SK-N-SH treated with all-trans-retinoic acid at 6 μM for 48 hours (cell line): ENCODE results near the gene EIF3M.

Experiments
- ATAC-seq: fragments of 200-7000 bp; cut with Tn5 transposase; 3 replicates; pipeline ENCODE4 v1.9.1; 2020; ENCODE audit warnings: mild to moderate bottlenecking, moderate library complexity
- ARNTL ChIP-seq: fragments of 450-650 bp; formaldehyde crosslinking; IDR thresholded peaks from 2 replicates; pipeline ENCODE4 v1.5.0; 2020; ENCODE audit warnings: low read depth, mild to moderate bottlenecking, moderate library complexity, borderline replicate concordance
- BACH2 ChIP-seq: fragments of 250-450 bp; sonication (Bioruptor Pico); IDR thresholded peaks from 2 replicates; pipeline ENCODE4 v1.9.0; 2021; ENCODE audit warnings: mild to moderate bottlenecking, borderline replicate concordance
- CREB5 ChIP-seq: fragments of 250-450 bp; sonication (Bioruptor Pico); IDR thresholded peaks from 2 replicates; pipeline ENCODE4 v1.5.1; 2020; ENCODE audit warnings: low read depth, mild to moderate bottlenecking, moderate library complexity
- CSDC2 ChIP-seq: fragments of 250-450 bp; sonication (Bioruptor Pico); IDR thresholded peaks from 2 replicates; pipeline ENCODE4 v1.5.0; 2020; ENCODE audit warnings: mild to moderate bottlenecking, moderate library complexity
- CSRNP3 ChIP-seq: fragments of 250-450 bp; sonication (Bioruptor Pico); IDR thresholded peaks from 2 replicates; pipeline ENCODE4 v1.5.1; 2021; ENCODE audit warnings: mild to moderate bottlenecking, moderate library complexity
- ESRRG ChIP-seq: fragments of 250-450 bp; sonication (Bioruptor Pico); IDR thresholded peaks from 2 replicates; pipeline ENCODE4 v1.6.1; 2021; ENCODE audit warnings: mild to moderate bottlenecking
- GLIS3 ChIP-seq: fragments of 250-450 bp; sonication (Bioruptor Pico); IDR thresholded peaks from 2 replicates; pipeline ENCODE4 v1.5.0; 2020; ENCODE audit warnings: mild to moderate bottlenecking, moderate library complexity
- ISL1 ChIP-seq: fragments of 250-450 bp; sonication (Bioruptor Pico); IDR thresholded peaks from 2 replicates; pipeline ENCODE4 v2.1.2; 2022; ENCODE audit warnings: mild to moderate bottlenecking, moderate library complexity
- OSR1 ChIP-seq: fragments of 250-450 bp; sonication (Bioruptor Pico); IDR thresholded peaks from 2 replicates; pipeline ENCODE4 v1.8.0; 2022; ENCODE audit warnings: moderate library complexity, mild to moderate bottlenecking, inconsistent platforms
- PATZ1 ChIP-seq: fragments of 250-450 bp; sonication (Bioruptor Pico); IDR thresholded peaks from 2 replicates; pipeline ENCODE4 v1.8.0; 2020; ENCODE audit warnings: mild to moderate bottlenecking, moderate library complexity, borderline replicate concordance
- POU6F1 ChIP-seq: fragments of 250-450 bp; sonication (Bioruptor Pico); IDR thresholded peaks from 2 replicates; pipeline ENCODE4 v1.8.0; 2021; ENCODE audit warnings: low read depth, mild to moderate bottlenecking, moderate library complexity, borderline replicate concordance
- PPARA ChIP-seq: fragments of 250-450 bp; sonication (Bioruptor Pico); IDR thresholded peaks from 2 replicates; pipeline ENCODE4 v1.5.0; 2020; ENCODE audit warnings: mild to moderate bottlenecking, borderline replicate concordance
- RARB ChIP-seq: fragments of 250-450 bp; sonication (Bioruptor Pico); IDR thresholded peaks from 2 replicates; pipeline ENCODE4 v1.8.0; 2021; ENCODE audit warnings: mild to moderate bottlenecking, moderate library complexity
- SNAI2 ChIP-seq: fragments of 250-450 bp; sonication (Bioruptor Pico); IDR thresholded peaks from 2 replicates; pipeline ENCODE4 v1.5.0; 2020; ENCODE audit warnings: mild to moderate bottlenecking, moderate library complexity
- TCF4 ChIP-seq: fragments of 250-450 bp; sonication (Bioruptor Pico); IDR thresholded peaks from 2 replicates; pipeline ENCODE4 v1.8.0; 2021; ENCODE audit warnings: mild to moderate bottlenecking, moderate library complexity, borderline replicate concordance
- TOX ChIP-seq: fragments of 250-450 bp; sonication (Bioruptor Pico); IDR thresholded peaks from 2 replicates; pipeline ENCODE4 v1.8.0; 2021; ENCODE audit warnings: mild to moderate bottlenecking, moderate library complexity, borderline replicate concordance
- ZC3H10 ChIP-seq: fragments of 250-450 bp; sonication (Bioruptor Pico); IDR thresholded peaks from 2 replicates; pipeline ENCODE4 v1.5.1; 2021; ENCODE audit warnings: mild to moderate bottlenecking, moderate library complexity
- ZFP3 ChIP-seq: fragments of 250-450 bp; sonication (Bioruptor Pico); IDR thresholded peaks from 2 replicates; pipeline ENCODE4 v1.5.0; 2020; ENCODE audit warnings: mild to moderate bottlenecking, moderate library complexity
- ZFP30 ChIP-seq: fragments of 450-650 bp; formaldehyde crosslinking; IDR thresholded peaks from 2 replicates; pipeline ENCODE4 v1.5.0; 2022; ENCODE audit warnings: mild to moderate bottlenecking, moderate library complexity
- ZNF565 ChIP-seq: fragments of 450-650 bp; formaldehyde crosslinking; conservative IDR thresholded peaks from 2 replicates; pipeline ENCODE4 v1.5.0; 2020; ENCODE audit warnings: low read depth, mild to moderate bottlenecking, moderate library complexity
- ZNF70 ChIP-seq: fragments of 450-650 bp; formaldehyde crosslinking; IDR thresholded peaks from 2 replicates; pipeline ENCODE4 v1.5.0; 2020; ENCODE audit warnings: mild to moderate bottlenecking, moderate library complexity
- ZNF8 ChIP-seq: fragments of 450-650 bp; formaldehyde crosslinking; IDR thresholded peaks from 2 replicates; pipeline ENCODE4 v1.5.0; 2020; ENCODE audit warnings: mild to moderate bottlenecking, moderate library complexity

Gene EIF3M

GRCh38 chr11:32550207-32550606 is 33.4 kb upstream of the EIF3M start:
- ATAC-seq = no peak
- no peak for TF ChIP-seq ESRRG (CRISPR knock-in tag)
- TF ChIP-seq ZC3H10 (CRISPR knock-in tag) = no peak
- TF ChIP-seq OSR1 (CRISPR knock-in tag) = no peak
- TF ChIP-seq BACH2 (CRISPR knock-in tag) = no peak
- TF ChIP-seq PATZ1 = no peak
- TF ChIP-seq ZNF565 (CRISPR knock-in tag) = no peak
- no peak for TF ChIP-seq ZFP3 (CRISPR knock-in tag)
- no peak for TF ChIP-seq RARB (CRISPR knock-in tag)
- TF ChIP-seq ZFP30 (CRISPR knock-in tag) = no peak
- TF ChIP-seq CREB5 (CRISPR knock-in tag) = no peak
- TF ChIP-seq POU6F1 (CRISPR knock-in tag) = no peak
- no peak for TF ChIP-seq ISL1 (CRISPR knock-in tag)
- TF ChIP-seq SNAI2 (CRISPR knock-in tag) = no peak
- TF ChIP-seq TCF4 = no peak
- no peak for TF ChIP-seq TOX (CRISPR knock-in tag)
- TF ChIP-seq ZNF8 (CRISPR knock-in tag) = no peak
- TF ChIP-seq ARNTL (CRISPR knock-in tag) = no peak
- no peak for TF ChIP-seq ZNF70
- TF ChIP-seq, all 23 proteins: peak for 0

GRCh38 chr11:32555091-32555490 is 28.5 kb upstream of the EIF3M start:
- TF ChIP-seq ZFP3 (CRISPR knock-in tag) (no peak), CREB5 (CRISPR knock-in tag) (no peak), PPARA (CRISPR knock-in tag) (no peak), BACH2 (CRISPR knock-in tag) (no peak), GLIS3 (no peak), CSDC2 (CRISPR knock-in tag) (no peak), ARNTL (CRISPR knock-in tag) (no peak), TOX (CRISPR knock-in tag) (no peak), SNAI2 (CRISPR knock-in tag) (no peak), ZFP30 (CRISPR knock-in tag) (no peak), ZNF8 (CRISPR knock-in tag) (no peak), CSRNP3 (CRISPR knock-in tag) (no peak), ISL1 (CRISPR knock-in tag) (no peak), PATZ1 (no peak)
- ATAC-seq = no peak
